Measurements from ENCODE around the gene SAXO1. TPM values are rescaled to one million over a fixed set of nuclear protein-coding genes. Genes with fewer than 3 reads are reported as not detected.

SAXO1 gene
- total RNA-seq, 1 donor: 0.18 TPM

DNA sequence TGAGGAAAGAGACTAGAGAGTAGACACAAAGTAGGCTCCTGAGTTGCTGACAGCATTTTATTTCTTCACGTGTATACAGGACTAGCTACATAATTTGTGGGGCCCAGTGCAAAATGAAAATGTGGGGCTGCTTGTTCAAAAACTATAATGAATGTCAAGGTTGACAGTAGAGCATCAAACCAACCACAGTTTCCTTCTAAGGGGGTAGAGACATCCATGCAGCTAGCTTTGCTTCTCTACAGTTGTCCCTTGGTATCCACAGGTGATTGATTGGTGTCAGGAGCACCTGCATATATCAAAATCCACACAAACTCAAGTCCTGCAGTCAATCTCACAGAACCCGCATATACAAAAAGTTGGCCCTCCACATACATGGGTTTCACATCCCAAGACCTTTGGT lies 129.6 kb downstream of the SAXO1 start:
- no peak overlapping the region for H3K4me3 ChIP-seq (ENCODE audit: low read depth, low read length)
- no peak for DNase-seq (ENCODE audit: low read depth)
- no peak for TF ChIP-seq CTCF (IDR thresholded peaks at IDR 0.05; ENCODE audit: insufficient read depth, low read length)

- DNase-seq (ENCODE audit: low read depth): no peak
- H3K4me3 ChIP-seq (ENCODE audit: low read depth, low read length): no peak overlapping the region
- TF ChIP-seq CTCF (IDR thresholded peaks at IDR 0.05; ENCODE audit: insufficient read depth, low read length): no peak
Observed at GRCh38 chr9:18896531-18897179, 136.4 kb downstream of the SAXO1 start.

GRCh38 chr9:18896004-18896403 lies 137.0 kb downstream of the SAXO1 start:
- no peak overlapping the region for H3K4me3 ChIP-seq (ENCODE audit: low read depth, low read length)
- DNase-seq (ENCODE audit: low read depth): no peak
- no peak for TF ChIP-seq CTCF (IDR thresholded peaks at IDR 0.05; ENCODE audit: insufficient read depth, low read length)

DNA sequence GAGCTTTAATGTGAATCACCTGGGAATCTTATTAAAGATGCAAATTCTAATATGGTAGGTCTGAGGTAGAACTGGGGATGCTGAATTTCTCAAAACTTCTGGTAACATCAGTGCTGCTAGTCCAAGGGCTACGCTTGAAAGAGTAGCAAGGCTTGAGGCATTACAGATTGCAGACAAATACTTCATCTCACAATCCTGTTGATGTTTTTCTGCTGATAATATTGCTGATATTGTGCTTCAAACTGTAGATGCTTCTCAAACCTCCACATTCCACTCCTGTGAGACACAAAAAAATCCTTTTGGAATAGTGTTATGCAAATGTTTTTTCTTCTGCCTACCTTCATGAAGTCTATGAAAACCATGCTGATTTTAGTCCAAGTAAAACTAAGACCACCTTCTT lies 139.5 kb downstream of the SAXO1 start:
- DNase-seq (ENCODE audit: low read depth): no peak
- TF ChIP-seq CTCF (IDR thresholded peaks at IDR 0.05; ENCODE audit: insufficient read depth, low read length): no peak
- no peak overlapping the region for H3K4me3 ChIP-seq (ENCODE audit: low read depth, low read length)

DNA sequence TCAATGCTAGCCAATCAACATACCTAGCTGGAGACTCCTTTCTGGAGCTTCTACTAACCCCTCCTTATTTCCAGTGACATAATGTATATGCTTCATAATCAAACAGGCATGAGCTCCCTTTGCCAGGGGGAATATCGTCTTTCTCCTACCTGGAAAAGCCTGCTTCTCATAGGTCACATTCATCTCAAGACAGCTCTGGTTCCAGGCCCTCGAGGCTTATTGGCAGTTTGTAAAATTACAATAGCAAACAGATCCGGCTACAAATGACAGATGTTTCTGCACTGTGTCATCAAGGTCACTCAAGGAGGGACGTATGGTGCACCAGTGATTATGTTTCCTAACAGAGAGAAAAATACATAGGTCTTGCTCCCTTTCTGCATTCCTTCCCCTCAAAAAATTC lies 140.0 kb downstream of the SAXO1 start:
- no peak for DNase-seq (ENCODE audit: low read depth)
- TF ChIP-seq CTCF (IDR thresholded peaks at IDR 0.05; ENCODE audit: insufficient read depth, low read length): no peak
- no peak overlapping the region for H3K4me3 ChIP-seq (ENCODE audit: low read depth, low read length)

- TF ChIP-seq CTCF (IDR thresholded peaks at IDR 0.05; ENCODE audit: insufficient read depth, low read length): no peak
Observed at GRCh38 chr9:18891946-18892670, 140.9 kb downstream of the SAXO1 start.

More at GRCh38 chr9:18891946-18892670, 140.9 kb downstream of the SAXO1 start:
- no peak overlapping the region for H3K4me3 ChIP-seq (ENCODE audit: low read depth, low read length)
- DNase-seq (ENCODE audit: low read depth): peak; percentile 30
